Liver (tissue), 9 donors: ENCODE data around the gene TPGS2. TPM values are rescaled to one million over a fixed set of nuclear protein-coding genes. Genes with fewer than 3 reads are reported as not detected.

Source experiments
- DNase-seq: peaks from one replicate; pipeline ENCODE4 v3.0.0-alpha.2; 2017; ENCODE audit warnings: low spot score
- H3K27ac ChIP-seq, 2 donors: one replicate each; pipeline ENCODE4 v1.7.0; 2013; ENCODE audit warnings: inconsistent platforms in 2 of 2, low read length in 2 of 2, control low read depth in 1 of 2, low read depth in 1 of 2, mild to moderate bottlenecking in 1 of 2
- H3K27me3 ChIP-seq, 4 donors: one replicate each; pipeline versions ENCODE4 v1.6.1 to v1.7.0; 2013; ENCODE audit warnings: low read length in 3 of 4, inconsistent platforms in 1 of 4, mild to moderate bottlenecking in 1 of 4, moderate library complexity in 1 of 4; ENCODE audit not compliant: control insufficient read depth in 4 of 4, insufficient read depth in 4 of 4
- H3K36me3 ChIP-seq, 4 donors: one replicate each; pipeline versions ENCODE4 v1.6.1 to v1.7.0; 2013; ENCODE audit warnings: low read length in 3 of 4, mild to moderate bottlenecking in 3 of 4, low read depth in 1 of 4, moderate library complexity in 1 of 4; ENCODE audit not compliant: control insufficient read depth in 4 of 4, insufficient read depth in 3 of 4
- H3K4me1 ChIP-seq, 4 donors: one replicate each; pipeline versions ENCODE4 v1.6.1 to v1.7.0; 2013; ENCODE audit warnings: low read length in 3 of 4, mild to moderate bottlenecking in 3 of 4, moderate library complexity in 1 of 4; ENCODE audit not compliant: control insufficient read depth in 4 of 4, insufficient read depth in 4 of 4
- H3K4me3 ChIP-seq, 3 donors: one replicate each; pipeline versions ENCODE4 v1.6.1 to v1.7.0; 2013; ENCODE audit warnings: low read length in 3 of 3, control low read depth in 1 of 3, low read depth in 1 of 3, mild to moderate bottlenecking in 1 of 3
- H3K9ac ChIP-seq, 2 donors: one replicate each; pipeline ENCODE4 v1.7.0; 2013; ENCODE audit warnings: low read length in 2 of 2, mild to moderate bottlenecking in 2 of 2, moderate library complexity in 2 of 2, control low read depth in 1 of 2, low read depth in 1 of 2
- H3K9me3 ChIP-seq, 4 donors: one replicate each; pipeline versions ENCODE4 v1.6.1 to v1.7.0; 2013; ENCODE audit warnings: low read length in 3 of 4; ENCODE audit not compliant: control insufficient read depth in 4 of 4
- EGR1 ChIP-seq, 2 donors: IDR thresholded peaks; 2 replicates each; pipeline ENCODE4 v1.6.1; 2016 to 2018; ENCODE audit warnings: antibody characterized with exemption in 2 of 2, low read depth in 2 of 2
- FOXA1 ChIP-seq: IDR thresholded peaks from 2 replicates; pipeline ENCODE4 v1.6.1; 2016; ENCODE audit warnings: antibody characterized with exemption
- FOXA2 ChIP-seq: IDR thresholded peaks from 2 replicates; pipeline ENCODE4 v1.6.1; 2016; ENCODE audit warnings: antibody characterized with exemption
- GABPA ChIP-seq, 2 donors: IDR thresholded peaks in 1 of 2; conservative IDR thresholded peaks in 1 of 2; 2 replicates each; pipeline ENCODE4 v1.6.1; 2016; ENCODE audit warnings: antibody characterized with exemption in 2 of 2, mild to moderate bottlenecking in 1 of 2, moderate library complexity in 1 of 2
- HNF4A ChIP-seq, 2 donors: conservative IDR thresholded peaks; 2 replicates each; pipeline ENCODE4 v1.6.1; 2016; ENCODE audit warnings: antibody characterized with exemption in 2 of 2, mild to moderate bottlenecking in 2 of 2
- HNF4G ChIP-seq: IDR thresholded peaks from 2 replicates; pipeline ENCODE4 v1.6.1; 2016; ENCODE audit warnings: antibody characterized with exemption
- JUND ChIP-seq, 2 donors: IDR thresholded peaks; 2 replicates each; pipeline ENCODE4 v1.6.1; 2016; ENCODE audit warnings: antibody characterized with exemption in 2 of 2
- NR2F2 ChIP-seq: IDR thresholded peaks from 2 replicates; pipeline ENCODE4 v1.6.1; 2016; ENCODE audit warnings: antibody characterized with exemption
- RAD21 ChIP-seq, 2 donors: IDR thresholded peaks; 2 replicates each; pipeline ENCODE4 v1.6.1; 2016; ENCODE audit warnings: antibody characterized with exemption in 2 of 2, mild to moderate bottlenecking in 2 of 2
- YY1 ChIP-seq: IDR thresholded peaks from 2 replicates; pipeline ENCODE4 v1.6.1; 2016; ENCODE audit warnings: antibody characterized with exemption, mild to moderate bottlenecking
- WGBS: extraction: QIAGEN DNeasy Blood & Tissue Kit; methylation state at CpG from one replicate; pipeline ENCODE4 v1.1.7; 2013; 5-methylcytosine and 5-hydroxymethylcytosine counted together
- polyA plus RNA-seq, 2 donors: library from polyadenylated mRNA; stranded (reverse) in 1 of 2; unstranded in 1 of 2; fragments of 200-250 nt in 1 of 2; fragments of >200 nt in 1 of 2; fragmentation: Nextera tagmentation in 1 of 2; extraction: Ambion mirVana in 1 of 2; gene quantifications; one replicate each; pipeline versions ENCODE4 v1.2.1 to v1.2.3, GENCODE V29; 2013 to 2015
- total RNA-seq, 2 donors: library from RNA; depleted of rRNA; stranded (reverse); fragments of >200 nt; gene quantifications; one replicate each; pipeline ENCODE4 v1.2.3, GENCODE V29; 2014
- TF ChIP-seq, protein P1 (sequence below): IDR thresholded peaks from 2 replicates; pipeline ENCODE4 v1.6.1; 2016; ENCODE audit warnings: antibody characterized with exemption
- TF ChIP-seq, protein P2 (sequence below): fragments of 150-350 bp; IDR thresholded peaks from 2 replicates; pipeline ENCODE4 v1.5.1; 2017; ENCODE audit warnings: improper control_type of control experiment, low read depth, low read length; ENCODE audit not compliant: missing input control
- TF ChIP-seq, protein P3 (sequence below): IDR thresholded peaks from 2 replicates; pipeline ENCODE4 v1.6.1; 2016; ENCODE audit warnings: antibody characterized with exemption
- TF ChIP-seq, protein P4 (sequence below): IDR thresholded peaks from 2 replicates; pipeline ENCODE4 v1.6.1; 2016; ENCODE audit warnings: antibody characterized with exemption
- TF ChIP-seq, protein P5 (sequence below): IDR thresholded peaks from 2 replicates; pipeline ENCODE4 v1.6.1; 2016; ENCODE audit warnings: antibody characterized with exemption, mild to moderate bottlenecking
- donor health status: healthy.
- donor health status: healthy.
- donor health status: healthy.
- donor health status: healthy.
- donor health status: healthy.

The TPGS2 gene
- total and polyA plus RNA-seq, 4 donors, result 20.2 to 57.4 (median 21.2) TPM

DNA sequence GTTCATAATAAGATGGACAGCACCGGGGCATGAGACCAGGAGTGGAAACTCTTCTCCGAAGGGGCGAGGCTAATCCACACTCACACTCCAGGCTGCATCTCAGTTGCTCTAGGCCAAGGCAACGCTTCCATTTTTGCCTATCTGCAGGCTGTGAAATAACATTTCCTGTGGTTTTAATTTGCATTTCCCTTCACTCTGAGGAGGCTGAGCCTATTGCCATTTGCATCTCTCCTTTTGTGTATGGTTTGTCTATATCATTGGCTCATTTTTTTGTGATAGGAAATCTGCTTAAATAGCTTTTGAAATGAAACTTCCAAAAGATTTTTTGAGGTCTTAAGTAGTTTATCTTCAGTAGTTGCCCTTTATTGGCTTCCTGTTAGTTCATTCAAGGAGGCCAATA is 57.6 kb downstream of the TPGS2 start (continued):
- TF ChIP-seq, protein P1, sequence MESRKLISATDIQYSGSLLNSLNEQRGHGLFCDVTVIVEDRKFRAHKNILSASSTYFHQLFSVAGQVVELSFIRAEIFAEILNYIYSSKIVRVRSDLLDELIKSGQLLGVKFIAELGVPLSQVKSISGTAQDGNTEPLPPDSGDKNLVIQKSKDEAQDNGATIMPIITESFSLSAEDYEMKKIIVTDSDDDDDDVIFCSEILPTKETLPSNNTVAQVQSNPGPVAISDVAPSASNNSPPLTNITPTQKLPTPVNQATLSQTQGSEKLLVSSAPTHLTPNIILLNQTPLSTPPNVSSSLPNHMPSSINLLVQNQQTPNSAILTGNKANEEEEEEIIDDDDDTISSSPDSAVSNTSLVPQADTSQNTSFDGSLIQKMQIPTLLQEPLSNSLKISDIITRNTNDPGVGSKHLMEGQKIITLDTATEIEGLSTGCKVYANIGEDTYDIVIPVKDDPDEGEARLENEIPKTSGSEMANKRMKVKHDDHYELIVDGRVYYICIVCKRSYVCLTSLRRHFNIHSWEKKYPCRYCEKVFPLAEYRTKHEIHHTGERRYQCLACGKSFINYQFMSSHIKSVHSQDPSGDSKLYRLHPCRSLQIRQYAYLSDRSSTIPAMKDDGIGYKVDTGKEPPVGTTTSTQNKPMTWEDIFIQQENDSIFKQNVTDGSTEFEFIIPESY, result no peak

DNA sequence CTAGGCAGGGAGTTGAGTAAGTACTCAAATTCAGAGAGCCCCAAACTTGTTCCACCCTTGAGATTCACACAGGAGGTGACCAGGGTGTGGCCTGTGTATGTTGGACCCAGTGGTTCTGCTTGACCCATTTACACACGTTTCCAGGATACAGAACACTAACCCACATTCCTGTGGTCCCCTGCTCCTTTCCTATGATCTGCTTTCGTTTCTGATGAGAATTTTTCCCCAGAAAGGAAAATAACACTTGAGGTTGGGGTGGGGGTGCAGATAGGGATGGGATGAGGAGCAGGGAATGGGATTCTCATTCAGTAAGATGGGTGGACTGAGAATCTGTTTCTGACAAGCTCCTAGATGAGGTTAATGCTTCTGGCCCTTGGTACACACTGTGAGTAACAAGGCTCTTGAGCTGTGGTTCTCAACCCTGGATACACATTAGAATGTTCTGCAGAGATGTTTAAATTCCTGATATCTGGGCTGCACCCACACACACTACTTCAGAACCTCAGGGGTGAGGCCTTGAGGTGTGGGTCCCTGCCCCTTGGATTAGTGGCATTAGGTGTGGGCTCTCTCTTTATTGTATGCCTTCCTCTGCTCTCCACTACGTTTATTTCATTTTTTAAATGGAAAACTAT is 58.4 kb downstream of the TPGS2 start:
- TF ChIP-seq EGR1 (IDR thresholded peaks at IDR 0.05; ENCODE audit: low read depth in 2 of 2), result no peak
- no peak for TF ChIP-seq FOXA2
- TF ChIP-seq RAD21 (IDR thresholded peaks at IDR 0.05), result no peak
- TF ChIP-seq YY1, result no peak
- TF ChIP-seq HNF4G, result no peak
- TF ChIP-seq, protein P2, sequence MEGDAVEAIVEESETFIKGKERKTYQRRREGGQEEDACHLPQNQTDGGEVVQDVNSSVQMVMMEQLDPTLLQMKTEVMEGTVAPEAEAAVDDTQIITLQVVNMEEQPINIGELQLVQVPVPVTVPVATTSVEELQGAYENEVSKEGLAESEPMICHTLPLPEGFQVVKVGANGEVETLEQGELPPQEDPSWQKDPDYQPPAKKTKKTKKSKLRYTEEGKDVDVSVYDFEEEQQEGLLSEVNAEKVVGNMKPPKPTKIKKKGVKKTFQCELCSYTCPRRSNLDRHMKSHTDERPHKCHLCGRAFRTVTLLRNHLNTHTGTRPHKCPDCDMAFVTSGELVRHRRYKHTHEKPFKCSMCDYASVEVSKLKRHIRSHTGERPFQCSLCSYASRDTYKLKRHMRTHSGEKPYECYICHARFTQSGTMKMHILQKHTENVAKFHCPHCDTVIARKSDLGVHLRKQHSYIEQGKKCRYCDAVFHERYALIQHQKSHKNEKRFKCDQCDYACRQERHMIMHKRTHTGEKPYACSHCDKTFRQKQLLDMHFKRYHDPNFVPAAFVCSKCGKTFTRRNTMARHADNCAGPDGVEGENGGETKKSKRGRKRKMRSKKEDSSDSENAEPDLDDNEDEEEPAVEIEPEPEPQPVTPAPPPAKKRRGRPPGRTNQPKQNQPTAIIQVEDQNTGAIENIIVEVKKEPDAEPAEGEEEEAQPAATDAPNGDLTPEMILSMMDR, result no peak
- TF ChIP-seq GABPA (IDR thresholded peaks at IDR 0.05 in 1 of 2, conservative IDR thresholded peaks at IDR 0.05 in 1 of 2), result no peak
- TF ChIP-seq, protein P3, sequence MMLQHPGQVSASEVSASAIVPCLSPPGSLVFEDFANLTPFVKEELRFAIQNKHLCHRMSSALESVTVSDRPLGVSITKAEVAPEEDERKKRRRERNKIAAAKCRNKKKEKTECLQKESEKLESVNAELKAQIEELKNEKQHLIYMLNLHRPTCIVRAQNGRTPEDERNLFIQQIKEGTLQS, result no peak
- TF ChIP-seq, protein P4, sequence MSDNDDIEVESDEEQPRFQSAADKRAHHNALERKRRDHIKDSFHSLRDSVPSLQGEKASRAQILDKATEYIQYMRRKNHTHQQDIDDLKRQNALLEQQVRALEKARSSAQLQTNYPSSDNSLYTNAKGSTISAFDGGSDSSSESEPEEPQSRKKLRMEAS, result no peak
- TF ChIP-seq, protein P5, sequence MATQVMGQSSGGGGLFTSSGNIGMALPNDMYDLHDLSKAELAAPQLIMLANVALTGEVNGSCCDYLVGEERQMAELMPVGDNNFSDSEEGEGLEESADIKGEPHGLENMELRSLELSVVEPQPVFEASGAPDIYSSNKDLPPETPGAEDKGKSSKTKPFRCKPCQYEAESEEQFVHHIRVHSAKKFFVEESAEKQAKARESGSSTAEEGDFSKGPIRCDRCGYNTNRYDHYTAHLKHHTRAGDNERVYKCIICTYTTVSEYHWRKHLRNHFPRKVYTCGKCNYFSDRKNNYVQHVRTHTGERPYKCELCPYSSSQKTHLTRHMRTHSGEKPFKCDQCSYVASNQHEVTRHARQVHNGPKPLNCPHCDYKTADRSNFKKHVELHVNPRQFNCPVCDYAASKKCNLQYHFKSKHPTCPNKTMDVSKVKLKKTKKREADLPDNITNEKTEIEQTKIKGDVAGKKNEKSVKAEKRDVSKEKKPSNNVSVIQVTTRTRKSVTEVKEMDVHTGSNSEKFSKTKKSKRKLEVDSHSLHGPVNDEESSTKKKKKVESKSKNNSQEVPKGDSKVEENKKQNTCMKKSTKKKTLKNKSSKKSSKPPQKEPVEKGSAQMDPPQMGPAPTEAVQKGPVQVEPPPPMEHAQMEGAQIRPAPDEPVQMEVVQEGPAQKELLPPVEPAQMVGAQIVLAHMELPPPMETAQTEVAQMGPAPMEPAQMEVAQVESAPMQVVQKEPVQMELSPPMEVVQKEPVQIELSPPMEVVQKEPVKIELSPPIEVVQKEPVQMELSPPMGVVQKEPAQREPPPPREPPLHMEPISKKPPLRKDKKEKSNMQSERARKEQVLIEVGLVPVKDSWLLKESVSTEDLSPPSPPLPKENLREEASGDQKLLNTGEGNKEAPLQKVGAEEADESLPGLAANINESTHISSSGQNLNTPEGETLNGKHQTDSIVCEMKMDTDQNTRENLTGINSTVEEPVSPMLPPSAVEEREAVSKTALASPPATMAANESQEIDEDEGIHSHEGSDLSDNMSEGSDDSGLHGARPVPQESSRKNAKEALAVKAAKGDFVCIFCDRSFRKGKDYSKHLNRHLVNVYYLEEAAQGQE, result no peak
- TF ChIP-seq FOXA1, result no peak
- no peak for TF ChIP-seq JUND (IDR thresholded peaks at IDR 0.05)
- TF ChIP-seq HNF4A (conservative IDR thresholded peaks at IDR 0.05), result no peak
- TF ChIP-seq, protein P1, result no peak
- TF ChIP-seq NR2F2, result no peak
- no peaks in the 10 kb centered on the region for H3K27me3 ChIP-seq
- H3K9me3 ChIP-seq, result no peaks in the 10 kb centered on the region
- H3K36me3 ChIP-seq, result no peaks in the 10 kb centered on the region
- no peak overlapping the region for H3K9ac ChIP-seq
- H3K4me3 ChIP-seq, result no peak overlapping the region
- 81% methylated on average over 3 of the region's 3 CpGs for WGBS
- H3K4me1 ChIP-seq, result no peaks in the 10 kb centered on the region
- no peak for DNase-seq
- no peak overlapping the region for H3K27ac ChIP-seq
